BLaER1 treated with 17β-estradiol and CSF1 and Interleukin-3, amounts not matched to agents 10 nM and 100 nM (cell line): Measurements from ENCODE around the gene STIM1.

Experiments used
- H3K27ac ChIP-seq, 11 experiments: shearing (Covaris generic); formaldehyde crosslinking; 2 replicates each; pipeline ENCODE4 v1.8.1; 2022
- H3K27me3 ChIP-seq, 11 experiments: shearing (Covaris generic); formaldehyde crosslinking; 2 replicates each; pipeline ENCODE4 v1.8.1; 2022
- H3K36me3 ChIP-seq, 11 experiments: shearing (Covaris generic); formaldehyde crosslinking; 2 replicates each; pipeline ENCODE4 v1.8.1; 2022
- H3K4me1 ChIP-seq, 10 experiments: shearing (Covaris generic); formaldehyde crosslinking; 2 replicates each; pipeline ENCODE4 v1.8.1; 2022
- H3K4me2 ChIP-seq, 11 experiments: shearing (Covaris generic); formaldehyde crosslinking; 2 replicates each; pipeline ENCODE4 v1.8.1; 2022
- H3K4me3 ChIP-seq, 10 experiments: shearing (Covaris generic); formaldehyde crosslinking; 2 replicates each; pipeline ENCODE4 v1.8.1; 2022
- H3K9ac ChIP-seq, 11 experiments: shearing (Covaris generic); formaldehyde crosslinking; 2 replicates each; pipeline ENCODE4 v1.8.1; 2022
- H3K9me3 ChIP-seq, 11 experiments: shearing (Covaris generic); formaldehyde crosslinking; replicated peaks in 1 of 11; 2 replicates each; pipeline ENCODE4 v1.8.1; 2022
- H4K20me1 ChIP-seq, 11 experiments: shearing (Covaris generic); formaldehyde crosslinking; 2 replicates each; pipeline ENCODE4 v1.8.1; 2022
- Cebpa-rat ChIP-seq, 11 experiments: shearing (Covaris generic); IDR thresholded peaks; 2 replicates each; pipeline ENCODE4 v1.8.1; 2022

The STIM1 gene

GRCh38 chr11:3840004-3840869 lies 15.2 kb upstream of the STIM1 start:
- Histone ChIP-seq H4K20me1 (peaks cover 10 to 54% (median 43%) of the 10 kb centered on the region in 11 experiments; a peak in 17 of 22 replicates), H3K36me3 (peaks cover 0 to 25% (median 3%) of the 10 kb centered on the region in 11 experiments; a peak in 11 of 22 replicates), H3K4me1 (peaks cover 51 to 64% (median 60%) of the 10 kb centered on the region in 10 experiments), H3K4me2 (peak overlapping the region; percentile 92 to 100 (median 96)), H3K27me3 (no peaks in the 10 kb centered on the region), H3K9ac (peak overlapping the region; percentile 88 to 99 (median 96)), H3K4me3 (peak overlapping the region; percentile 83 to 99 (median 91)), H3K27ac (peak overlapping the region; percentile 89 to 96 (median 94)), H3K9me3 (no peaks in the 10 kb centered on the region)
- no peak for TF ChIP-seq Cebpa-rat (IDR thresholded peaks at IDR 0.05)

- Histone ChIP-seq H3K4me3 (peak within 1 kb of the TSS; percentile 83 to 99 (median 91)), H3K4me1 (peaks cover 44 to 64% (median 53%) of the 10 kb centered on the region in 10 experiments), H3K9me3 (no peaks in the 10 kb centered on the region), H3K27ac (peak within 1 kb of the TSS; percentile 89 to 96 (median 94)), H3K27me3 (no peaks in the 10 kb centered on the region), H3K36me3 (peaks cover 0 to 19% (median 2%) of the 10 kb centered on the region in 11 experiments; a peak in 10 of 22 replicates), H4K20me1 (peaks cover 10 to 47% (median 37%) of the 10 kb centered on the region in 11 experiments; a peak in 16 of 22 replicates), H3K4me2 (peak within 1 kb of the TSS; percentile 92 to 100 (median 96)), H3K9ac (peak within 1 kb of the TSS; percentile 88 to 99 (median 96))
- TF ChIP-seq Cebpa-rat (IDR thresholded peaks at IDR 0.05), result no peak
Measured at GRCh38 chr11:3840870-3841425, 14.5 kb upstream of the STIM1 start, which contains the start of gene RHOG. Gene RHOG, minus strand, starts transcription at chr11:3840959. Its CDS starts 12,821 bp downstream, at chr11:3828138.

- Histone ChIP-seq H3K4me3 (peak overlapping the region; percentile 37 to 99 (median 84)), H3K4me1 (peaks cover 36 to 60% (median 46%) of the 10 kb centered on the region in 10 experiments), H3K27ac (peak overlapping the region; percentile 89 to 96 (median 93)), H3K4me2 (peak overlapping the region; percentile 63 to 83 (median 72)), H4K20me1 (peaks cover 7 to 39% (median 31%) of the 10 kb centered on the region in 11 experiments; a peak in 15 of 22 replicates), H3K36me3 (peaks cover 0 to 14% (median 0%) of the 10 kb centered on the region in 11 experiments; a peak in 7 of 22 replicates), H3K9me3 (no peaks in the 10 kb centered on the region), H3K9ac (peak overlapping the region; percentile 87 to 99 (median 95)), H3K27me3 (no peaks in the 10 kb centered on the region)
- TF ChIP-seq Cebpa-rat (IDR thresholded peaks at IDR 0.05), result no peak
Measured at GRCh38 chr11:3841426-3842350, 13.8 kb upstream of the STIM1 start.

- Histone ChIP-seq H3K4me3 (no peak overlapping the region), H3K9ac (no peak overlapping the region), H3K9me3 (no peaks in the 10 kb centered on the region), H3K36me3 (peaks cover 0 to 11% (median 0%) of the 10 kb centered on the region in 11 experiments; a peak in 6 of 22 replicates), H3K27me3 (no peaks in the 10 kb centered on the region), H3K27ac (no peak overlapping the region), H3K4me1 (peaks cover 20 to 45% (median 30%) of the 10 kb centered on the region in 10 experiments), H3K4me2 (peak overlapping the region in 2 of 11 experiments; percentile 24 to 83; a peak in 3 of 22 replicates), H4K20me1 (peaks cover 7 to 23% (median 18%) of the 10 kb centered on the region in 11 experiments; a peak in 15 of 22 replicates)
- TF ChIP-seq Cebpa-rat (IDR thresholded peaks at IDR 0.05), result no peak
Measured at GRCh38 chr11:3843326-3843725, 12.1 kb upstream of the STIM1 start.

GRCh38 chr11:3845246-3845645 lies 10.2 kb upstream of the STIM1 start:
- TF ChIP-seq Cebpa-rat (IDR thresholded peaks at IDR 0.05), result no peak

GRCh38 chr11:3845670-3846069 lies 9.8 kb upstream of the STIM1 start:
- TF ChIP-seq Cebpa-rat (IDR thresholded peaks at IDR 0.05), result no peak
- H3K4me2 ChIP-seq, result peak overlapping the region in 2 of 11 experiments; percentile 52 to 62; a peak in 5 of 22 replicates
- H3K4me1 ChIP-seq, result peaks cover 11 to 37% (median 13%) of the 10 kb centered on the region in 10 experiments
- no peak overlapping the region for H3K4me3 ChIP-seq
- peak overlapping the region in 1 of 11 experiments; percentile 44; a peak in 1 of 22 replicates for H3K9ac ChIP-seq
- H3K27ac ChIP-seq, result no peak overlapping the region
- H3K9me3 ChIP-seq, result no peaks in the 10 kb centered on the region
- H3K36me3 ChIP-seq, result no peaks in the 10 kb centered on the region
- no peaks in the 10 kb centered on the region for H3K27me3 ChIP-seq
- H4K20me1 ChIP-seq, result no peaks in the 10 kb centered on the region

More at GRCh38 chr11:3845246-3845645, 10.2 kb upstream of the STIM1 start:
- H3K9me3 ChIP-seq, result no peaks in the 10 kb centered on the region
- H3K27ac ChIP-seq, result no peak overlapping the region
- H3K9ac ChIP-seq, result peak overlapping the region in 1 of 11 experiments; percentile 44; a peak in 2 of 22 replicates
- H3K4me1 ChIP-seq, result peaks cover 11 to 37% (median 13%) of the 10 kb centered on the region in 10 experiments
- peak overlapping the region in 2 of 11 experiments; percentile 52 to 62; a peak in 5 of 22 replicates for H3K4me2 ChIP-seq
- H4K20me1 ChIP-seq, result peaks cover 0 to 4% (median 0%) of the 10 kb centered on the region in 11 experiments; a peak in 7 of 22 replicates
- H3K27me3 ChIP-seq, result no peaks in the 10 kb centered on the region
- H3K4me3 ChIP-seq, result no peak overlapping the region
- no peaks in the 10 kb centered on the region for H3K36me3 ChIP-seq

GRCh38 chr11:3849297-3849874 lies 6.1 kb upstream of the STIM1 start:
- Histone ChIP-seq H3K27me3 (no peaks in the 10 kb centered on the region), H3K4me3 (no peak overlapping the region), H3K9me3 (no peaks in the 10 kb centered on the region), H3K4me1 (peaks cover 11 to 36% (median 15%) of the 10 kb centered on the region in 10 experiments), H3K4me2 (no peak overlapping the region), H3K36me3 (no peaks in the 10 kb centered on the region), H3K9ac (no peak overlapping the region), H4K20me1 (no peaks in the 10 kb centered on the region), H3K27ac (no peak overlapping the region)
- TF ChIP-seq Cebpa-rat (IDR thresholded peaks at IDR 0.05), result no peak

GRCh38 chr11:3853545-3853842 lies 2.0 kb upstream of the STIM1 start:
- TF ChIP-seq Cebpa-rat (IDR thresholded peaks at IDR 0.05), result no peak
- H3K27me3 ChIP-seq, result peaks cover 0 to 11% (median 0%) of the 10 kb centered on the region in 11 experiments; a peak in 5 of 22 replicates
- peaks cover 0 to 27% (median 19%) of the 10 kb centered on the region in 11 experiments; a peak in 16 of 22 replicates for H4K20me1 ChIP-seq
- no peaks in the 10 kb centered on the region for H3K36me3 ChIP-seq
- H3K4me3 ChIP-seq, result no peak overlapping the region
- peaks cover 42 to 48% (median 44%) of the 10 kb centered on the region in 10 experiments for H3K4me1 ChIP-seq
- no peaks in the 10 kb centered on the region for H3K9me3 ChIP-seq
- peak overlapping the region; percentile 68 to 99 (median 94); a peak in 21 of 22 replicates for H3K4me2 ChIP-seq
- H3K27ac ChIP-seq, result peak overlapping the region in 10 of 11 experiments; percentile 81 to 97 (median 92); a peak in 16 of 22 replicates
- H3K9ac ChIP-seq, result peak overlapping the region in 7 of 11 experiments; percentile 85 to 94 (median 90); a peak in 8 of 22 replicates
